ENCODE data around the gene ANKRD55.
"Not testable (repeated sequence)": the region's sequence is repeated elsewhere in the genome, so short reads cannot be mapped to it uniquely, and the experiment has no call there.

ANKRD55 gene

GRCh38 chr5:56160723-56161438 is 72.2 kb downstream of the ANKRD55 start (continued):
- TF ChIP-seq ZNF366 (tag by site-specific recombination; conservative IDR thresholded peaks at IDR 0.05), result no peak
- TF ChIP-seq ZNF311 (tag by site-specific recombination; IDR thresholded peaks at IDR 0.05; ENCODE audit: borderline replicate concordance), result no peak
- TF ChIP-seq ZNF837 (tag by site-specific recombination; IDR thresholded peaks at IDR 0.05), result no peak
- no peak for TF ChIP-seq YY1 (tag by site-specific recombination; IDR thresholded peaks at IDR 0.05)
- TF ChIP-seq ZNF18 (tag by site-specific recombination; IDR thresholded peaks at IDR 0.05), result no peak
- TF ChIP-seq ZNF404 (tag by site-specific recombination; IDR thresholded peaks at IDR 0.05), result no peak
- TF ChIP-seq ZNF19 (tag by site-specific recombination; IDR thresholded peaks at IDR 0.05; ENCODE audit: low read depth), result no peak
- TF ChIP-seq, protein P1, sequence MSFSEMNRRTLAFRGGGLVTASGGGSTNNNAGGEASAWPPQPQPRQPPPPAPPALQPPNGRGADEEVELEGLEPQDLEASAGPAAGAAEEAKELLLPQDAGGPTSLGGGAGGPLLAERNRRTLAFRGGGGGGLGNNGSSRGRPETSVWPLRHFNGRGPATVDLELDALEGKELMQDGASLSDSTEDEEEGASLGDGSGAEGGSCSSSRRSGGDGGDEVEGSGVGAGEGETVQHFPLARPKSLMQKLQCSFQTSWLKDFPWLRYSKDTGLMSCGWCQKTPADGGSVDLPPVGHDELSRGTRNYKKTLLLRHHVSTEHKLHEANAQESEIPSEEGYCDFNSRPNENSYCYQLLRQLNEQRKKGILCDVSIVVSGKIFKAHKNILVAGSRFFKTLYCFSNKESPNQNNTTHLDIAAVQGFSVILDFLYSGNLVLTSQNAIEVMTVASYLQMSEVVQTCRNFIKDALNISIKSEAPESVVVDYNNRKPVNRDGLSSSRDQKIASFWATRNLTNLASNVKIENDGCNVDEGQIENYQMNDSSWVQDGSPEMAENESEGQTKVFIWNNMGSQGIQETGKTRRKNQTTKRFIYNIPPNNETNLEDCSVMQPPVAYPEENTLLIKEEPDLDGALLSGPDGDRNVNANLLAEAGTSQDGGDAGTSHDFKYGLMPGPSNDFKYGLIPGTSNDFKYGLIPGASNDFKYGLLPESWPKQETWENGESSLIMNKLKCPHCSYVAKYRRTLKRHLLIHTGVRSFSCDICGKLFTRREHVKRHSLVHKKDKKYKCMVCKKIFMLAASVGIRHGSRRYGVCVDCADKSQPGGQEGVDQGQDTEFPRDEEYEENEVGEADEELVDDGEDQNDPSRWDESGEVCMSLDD (tag by site-specific recombination; IDR thresholded peaks at IDR 0.05), result no peak
- no peak for TF ChIP-seq ZNF302 (tag by site-specific recombination; IDR thresholded peaks at IDR 0.05; ENCODE audit: low read depth)

DNA sequence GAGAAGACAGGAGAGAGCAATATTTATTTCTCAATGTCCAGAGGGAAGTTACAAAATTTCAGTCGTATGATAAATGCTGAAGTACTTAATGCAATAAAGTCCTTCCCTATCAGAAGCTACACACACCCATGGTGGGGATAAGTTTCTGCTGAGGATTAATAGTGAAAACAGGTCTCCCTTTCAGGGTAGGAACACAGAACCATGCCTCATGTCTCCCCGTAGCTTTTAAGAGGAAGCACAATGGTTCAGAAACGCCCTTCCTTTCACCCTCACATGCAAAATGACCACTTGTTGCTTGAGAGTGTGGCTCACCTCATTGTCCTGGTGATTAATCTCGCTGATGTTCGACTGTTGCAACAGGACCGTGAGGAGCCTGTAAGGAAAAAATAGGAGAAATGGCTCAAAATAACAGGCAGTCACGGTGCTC is 73.6 kb downstream of the ANKRD55 start:
- no peaks in the 10 kb centered on the region for H3K4me1 ChIP-seq (ENCODE audit: control insufficient read depth, insufficient read depth, low read length)
- no peaks in the 10 kb centered on the region for H3K9me3 ChIP-seq (ENCODE audit: control insufficient read depth, insufficient read depth, low read depth, low read length)
- H3K4me3 ChIP-seq (ENCODE audit: low read depth, low read length), result no peak overlapping the region
- CTCF ChIA-PET, result no interaction called here
- POLR2A ChIA-PET, result no interaction called here
- H3K27ac ChIP-seq (ENCODE audit: extremely low read depth, low read depth, low read length), result no peak overlapping the region
- TF ChIP-seq SCRT2 (tag by site-specific recombination; IDR thresholded peaks at IDR 0.05) (peak; percentile 78), ZNF791 (tag by site-specific recombination; IDR thresholded peaks at IDR 0.05) (no peak), ZSCAN30 (tag by site-specific recombination; IDR thresholded peaks at IDR 0.05) (no peak)
- no peaks in the 10 kb centered on the region for H3K36me3 ChIP-seq (ENCODE audit: control insufficient read depth in 2 of 2, insufficient read depth in 1 of 2, low read length in 2 of 2)

GRCh38 chr5:56158331-56158960 is 74.7 kb downstream of the ANKRD55 start:
- H3K27ac ChIP-seq (ENCODE audit: extremely low read depth, low read depth, low read length), result no peak overlapping the region
- no peak overlapping the region for H3K4me3 ChIP-seq (ENCODE audit: low read depth, low read length)
- no peak for TF ChIP-seq ZNF555 (tag by site-specific recombination; conservative IDR thresholded peaks at IDR 0.05)
- no peaks in the 10 kb centered on the region for H3K9me3 ChIP-seq (ENCODE audit: control insufficient read depth, insufficient read depth, low read depth, low read length)
- no peaks in the 10 kb centered on the region for H3K36me3 ChIP-seq (ENCODE audit: control insufficient read depth in 2 of 2, insufficient read depth in 1 of 2, low read length in 2 of 2)
- ChIA-PET POLR2A (no interaction called here), CTCF (no interaction called here)
- H3K4me1 ChIP-seq (ENCODE audit: control insufficient read depth, insufficient read depth, low read length), result no peaks in the 10 kb centered on the region

DNA sequence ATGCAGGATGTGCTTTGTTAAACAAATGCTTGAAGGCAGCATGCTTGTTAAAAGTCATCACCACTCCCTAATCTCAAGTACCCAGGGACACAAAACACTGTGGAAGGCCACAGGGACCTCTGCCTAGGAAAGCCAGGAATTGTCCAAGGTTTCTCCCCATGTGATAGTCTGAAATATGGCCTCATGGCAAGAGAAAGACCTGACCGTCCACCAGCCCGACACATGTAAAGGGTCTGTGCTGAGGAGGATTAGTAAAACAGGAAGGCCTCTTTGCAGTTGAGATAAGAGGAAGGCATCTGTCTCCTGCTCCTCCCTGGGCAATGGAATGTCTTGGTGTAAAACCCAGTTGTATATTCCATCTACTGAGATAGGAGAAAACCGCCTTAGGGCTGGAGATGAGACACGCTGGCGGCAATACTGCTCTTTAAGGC is 75.9 kb downstream of the ANKRD55 start:
- H3K27ac ChIP-seq (ENCODE audit: extremely low read depth, low read depth, low read length); H3K9me3 ChIP-seq (ENCODE audit: control insufficient read depth, insufficient read depth, low read depth, low read length); H3K4me3 ChIP-seq (ENCODE audit: low read depth, low read length); POLR2A ChIA-PET; CTCF ChIA-PET; H3K36me3 ChIP-seq (ENCODE audit: control insufficient read depth in 2 of 2, insufficient read depth in 1 of 2, low read length in 2 of 2); H3K4me1 ChIP-seq (ENCODE audit: control insufficient read depth, insufficient read depth, low read length): not testable (repeated sequence)

GRCh38 chr5:56156585-56157190 is 76.4 kb downstream of the ANKRD55 start:
- CTCF ChIA-PET; POLR2A ChIA-PET; H3K27ac ChIP-seq (ENCODE audit: extremely low read depth, low read depth, low read length); H3K36me3 ChIP-seq (ENCODE audit: control insufficient read depth in 2 of 2, insufficient read depth in 1 of 2, low read length in 2 of 2); H3K4me3 ChIP-seq (ENCODE audit: low read depth, low read length); H3K9me3 ChIP-seq (ENCODE audit: control insufficient read depth, insufficient read depth, low read depth, low read length); H3K4me1 ChIP-seq (ENCODE audit: control insufficient read depth, insufficient read depth, low read length): not testable (repeated sequence)

Data from HEK293 (cell line).